HepG2 (cell line): ENCODE results near the gene MAN2A2. TPM values are rescaled to one million over a fixed set of nuclear protein-coding genes. Genes with fewer than 3 reads are reported as not detected.

Experiments
- ATAC-seq: fragments of 200-7000 bp; cut with Tn5 transposase; 3 replicates; pipeline ENCODE4 v1.9.1; 2020; ENCODE audit warnings: mild to moderate bottlenecking, moderate library complexity
- BruUV-seq: library from RNA; stranded (reverse); fragments of 400-500 nt; replicated peaks from 2 replicates; lab custom pipeline; 2021; lab: Mats Ljungman, UMichigan
- CTCF ChIA-PET: fragments of 300-600 bp; formaldehyde crosslinking; extraction: SDS; loops from one replicate; lab custom pipeline; 2021; ENCODE audit warnings: low total read pairs, inconsistent platforms, low intra/inter-chr PET ratio; lab: Yijun Ruan, JAX
- POLR2A ChIA-PET: fragments of 350-600 bp; sonication (Branson Sonifier 250); formaldehyde crosslinking; loops from one replicate; lab custom pipeline; 2020; ENCODE audit warnings: antibody characterized with exemption, inconsistent platforms; lab: Yijun Ruan, JAX
- DNase-seq: peaks from one replicate; pipeline ENCODE4 v3.0.0-alpha.2; 2015; ENCODE audit warnings: low spot score
- FAIRE-seq: peaks from 3 replicates; lab custom pipeline; 2011; peaks lifted over from hg19 to GRCh38; lab: Jason Lieb, UNC
- H2AFZ ChIP-seq: one replicate; pipeline ENCODE4 v1.6.1; 2011; ENCODE audit warnings: low read length, inconsistent platforms
- H3K27ac ChIP-seq: fragments of 300-600 bp; 3 replicates; pipeline ENCODE4 v1.8.0; 2011; ENCODE audit warnings: mixed run types, mild to moderate bottlenecking, mixed read lengths, low read length, inconsistent platforms; ENCODE audit not compliant: insufficient read depth; ENCODE audit errors: extremely low read length
- H3K27me3 ChIP-seq, 2 experiments: fragments of 200-600 bp in 1 of 2; 2 replicates in 1 of 2; 3 replicates in 1 of 2; pipeline versions ENCODE4 v1.6.0 to v1.8.0; 2011; ENCODE audit warnings: low read length in 2 of 2, mild to moderate bottlenecking in 2 of 2, moderate library complexity in 2 of 2, inconsistent platforms in 1 of 2; ENCODE audit not compliant: insufficient read depth in 2 of 2, control insufficient read depth in 1 of 2
- H3K36me3 ChIP-seq, 2 experiments: fragments of 200-600 bp in 1 of 2; replicated peaks in 1 of 2; 2 replicates in 1 of 2; 3 replicates in 1 of 2; pipeline versions ENCODE4 v1.5.1 to v1.8.0; 2011; ENCODE audit warnings: low read length in 2 of 2, inconsistent platforms in 1 of 2; ENCODE audit not compliant: insufficient read depth in 2 of 2, control insufficient read depth in 1 of 2
- H3K4me1 ChIP-seq: 2 replicates; pipeline ENCODE4 v1.5.1; 2012; ENCODE audit warnings: low read length, inconsistent platforms; ENCODE audit not compliant: insufficient read depth
- H3K4me2 ChIP-seq: 2 replicates; pipeline ENCODE4 v1.6.0; 2011; ENCODE audit warnings: low read depth, low read length, inconsistent platforms
- H3K4me3 ChIP-seq, 3 experiments: fragments of 200-600 bp in 1 of 3; sonication (generic), shearing (Covaris generic) in 1 of 3; replicated peaks in 1 of 3; 2 replicates each; pipeline ENCODE4 v1.5.1; 2011 to 2016; ENCODE audit warnings: low read length in 3 of 3, inconsistent platforms in 2 of 3, low read depth in 2 of 3, mild to moderate bottlenecking in 2 of 3, control low read depth in 1 of 3, mixed read lengths in 1 of 3; ENCODE audit not compliant: insufficient read depth in 1 of 3
- H3K79me2 ChIP-seq: one replicate; pipeline ENCODE4 v1.6.1; 2011; ENCODE audit warnings: low read length, inconsistent platforms; ENCODE audit not compliant: insufficient read depth
- H3K9ac ChIP-seq: 2 replicates; pipeline ENCODE4 v1.6.0; 2011; ENCODE audit warnings: mild to moderate bottlenecking, low read depth, low read length, inconsistent platforms; ENCODE audit not compliant: insufficient read depth
- H3K9me3 ChIP-seq: 2 replicates; pipeline ENCODE4 v1.5.1; 2012; ENCODE audit warnings: mild to moderate bottlenecking, low read length
- H4K20me1 ChIP-seq: 2 replicates; pipeline ENCODE4 v1.6.0; 2011; ENCODE audit warnings: inconsistent platforms, mild to moderate bottlenecking, low read length, moderate library complexity; ENCODE audit not compliant: insufficient read depth
- GLI4 ChIP-seq: sonication (generic); formaldehyde crosslinking; IDR thresholded peaks from 2 replicates; pipeline ENCODE4 v1.5.1; 2020; ENCODE audit warnings: missing genetic modification reagents, mild to moderate bottlenecking, moderate library complexity, borderline replicate concordance
- HBP1 ChIP-seq: IDR thresholded peaks from 2 replicates; pipeline ENCODE4 v1.6.1; 2016; ENCODE audit warnings: low read depth, control low read depth
- HIVEP1 ChIP-seq: sonication (generic); formaldehyde crosslinking; IDR thresholded peaks from 2 replicates; pipeline ENCODE4 v1.4.0; 2020; ENCODE audit warnings: mild to moderate bottlenecking, missing genetic modification reagents
- HMG20B ChIP-seq: conservative IDR thresholded peaks from 2 replicates; pipeline ENCODE4 v1.6.1; 2016; ENCODE audit warnings: missing genetic modification reagents, missing compliant biosample characterization
- NONO ChIP-seq, 2 experiments: fragments of 450-650 bp in 1 of 2; sonication (generic) in 1 of 2; formaldehyde crosslinking in 1 of 2; IDR thresholded peaks in 1 of 2; conservative IDR thresholded peaks in 1 of 2; 2 replicates each; pipeline versions ENCODE4 v1.6.1 to v1.8.0; 2017 to 2022; ENCODE audit warnings: mild to moderate bottlenecking in 1 of 2, missing genetic modification reagents in 1 of 2, moderate library complexity in 1 of 2
- SAP130 ChIP-seq: IDR thresholded peaks from 2 replicates; pipeline ENCODE4 v1.6.1; 2016; ENCODE audit warnings: low read depth
- SIN3B ChIP-seq: fragments of 150-350 bp; IDR thresholded peaks from 2 replicates; pipeline ENCODE4 v1.6.1; 2014; ENCODE audit warnings: low read length
- TBX3 ChIP-seq: fragments of 450-650 bp; IDR thresholded peaks from 2 replicates; pipeline ENCODE4 v1.6.1; 2017; ENCODE audit warnings: antibody characterized with exemption, mild to moderate bottlenecking, inconsistent platforms, borderline replicate concordance
- TEF ChIP-seq: sonication (generic); formaldehyde crosslinking; IDR thresholded peaks from 2 replicates; pipeline ENCODE4 v1.5.0; 2020; ENCODE audit warnings: missing genetic modification reagents
- THAP11 ChIP-seq: IDR thresholded peaks from 2 replicates; pipeline ENCODE4 v1.6.1; 2016; ENCODE audit warnings: missing biosample characterization, missing genetic modification reagents
- THAP7 ChIP-seq: sonication (generic); formaldehyde crosslinking; IDR thresholded peaks from 2 replicates; pipeline ENCODE4 v1.8.1; 2023; ENCODE audit warnings: mild to moderate bottlenecking, missing genetic modification reagents
- ZNF546 ChIP-seq: sonication (generic); formaldehyde crosslinking; conservative IDR thresholded peaks from 2 replicates; pipeline ENCODE4 v1.8.1; 2023; ENCODE audit warnings: mild to moderate bottlenecking, missing genetic modification reagents
- ZNF646 ChIP-seq: sonication (generic); formaldehyde crosslinking; IDR thresholded peaks from 2 replicates; pipeline ENCODE4 v1.9.0; 2021; ENCODE audit warnings: mild to moderate bottlenecking, missing genetic modification reagents
- ZNF7 ChIP-seq: IDR thresholded peaks from 2 replicates; pipeline ENCODE4 v1.6.1; 2016; ENCODE audit warnings: missing biosample characterization, missing genetic modification reagents
- ZNF746 ChIP-seq: sonication (generic); formaldehyde crosslinking; IDR thresholded peaks from 2 replicates; pipeline ENCODE4 v1.8.0; 2022; ENCODE audit warnings: mild to moderate bottlenecking, missing genetic modification reagents
- ZNF879 ChIP-seq: sonication (generic); formaldehyde crosslinking; IDR thresholded peaks from 2 replicates; pipeline ENCODE4 v1.8.1; 2023; ENCODE audit warnings: missing genetic modification reagents
- WGBS: methylation state at CpG from one replicate; pipeline ENCODE4 v1.1.6; 2017; ENCODE audit warnings: low lambda C conversion rate; 5-methylcytosine and 5-hydroxymethylcytosine counted together
- in situ Hi-C: cut with HindIII; loops from 2 replicates; pipeline ENCODE4 v1.10.0; 2017; ENCODE audit warnings: low pct_unique_long_range_greater_than_20kb; ENCODE audit not compliant: extremely low pct_ligation_motif_present
- intact Hi-C: fragments of 100-400 bp; cut with micrococcal nuclease; formaldehyde crosslinking; loops from one replicate; pipeline ENCODE4 v1.10.0; 2022; ENCODE audit not compliant: unreplicated experiment
- polyA plus RNA-seq, 8 experiments: library from polyadenylated mRNA; depleted of rRNA in 3 of 8; stranded (reverse) in 7 of 8; unstranded in 1 of 8; fragments of >200 nt; fragmentation: Illumina TruSeq in 4 of 8; extraction: Trizol in 4 of 8; gene quantifications; 2 replicates each; pipeline versions ENCODE4 v1.2.1 to v1.2.3, GENCODE V29; 2011 to 2016; ENCODE audit warnings: low read depth in 4 of 8, missing spikeins in 1 of 8, mixed read lengths in 1 of 8; ENCODE audit not compliant: insufficient read depth in 1 of 8
- total RNA-seq, 5 experiments: library from RNA; depleted of rRNA; stranded (reverse); fragments of >200 nt; fragmentation: Illumina TruSeq; extraction: Trizol; gene quantifications; 2 replicates each; pipeline ENCODE4 v1.2.3, GENCODE V29; 2016; ENCODE audit warnings: low read depth in 1 of 5

MAN2A2 gene
- total and polyA plus RNA-seq, 2 of the 13 experiments (the other 11 are each of a cell fraction or from before 2014, with no cell fraction given), result 17.5 to 51.5 TPM

GRCh38 chr15:90857337-90857736, 45.8 kb upstream of the MAN2A2 start:
- Histone ChIP-seq H3K9ac (no peak overlapping the region), H3K36me3 (no peaks in the 10 kb centered on the region), H3K9me3 (no peaks in the 10 kb centered on the region), H3K79me2 (no peaks in the 10 kb centered on the region), H4K20me1 (0 out of 2 replicates have a peak, but pooled peaks cover 2% of the 10 kb centered on the region), H3K4me2 (no peak overlapping the region), H2AFZ (no peak overlapping the region), H3K27ac (no peak overlapping the region), H3K27me3 (peaks cover 2 to 5% of the 10 kb centered on the region in 2 experiments; a peak in 3 of 5 replicates), H3K4me3 (no peak overlapping the region), H3K4me1 (peaks cover 70% of the 10 kb centered on the region)
- CTCF ChIA-PET, result no interaction called here
- no TSS peak for BruUV-seq
- in situ Hi-C loops (no loop called here), intact Hi-C loops (no loop called here)
- 37% methylated on average over 6 of the region's 8 CpGs for WGBS
- ATAC-seq (no peak), DNase-seq (no peak), FAIRE-seq (no peak)
- POLR2A ChIA-PET, result no interaction called here
- TF ChIP-seq TEF (CRISPR knock-in tag) (no peak), THAP7 (CRISPR knock-in tag) (no peak), SIN3B (no peak), HIVEP1 (no peak), ZNF546 (CRISPR knock-in tag) (no peak), TBX3 (no peak), GLI4 (CRISPR knock-in tag) (no peak), ZNF7 (CRISPR knock-in tag) (no peak), THAP11 (CRISPR knock-in tag) (no peak), ZNF879 (CRISPR knock-in tag) (no peak), HMG20B (CRISPR knock-in tag) (no peak), ZNF646 (CRISPR knock-in tag) (no peak), SAP130 (CRISPR knock-in tag) (no peak), ZNF746 (CRISPR knock-in tag) (no peak), HBP1 (no peak), NONO (IDR thresholded peaks at IDR 0.05) (no peak), NONO (CRISPR knock-in tag; conservative IDR thresholded peaks at IDR 0.05) (no peak)
